Esophagus muscularis mucosa (tissue), 4 donors: Measurements from ENCODE around the gene ADAMTS17. TPM values are rescaled to one million over a fixed set of nuclear protein-coding genes. Genes with fewer than 3 reads are reported as not detected.
A peak's percentile ranks its signal among the peaks of the same experiment; 100 is the strongest.

Experiments used
- DNase-seq: peaks from one replicate; pipeline ENCODE4 v3.0.0-alpha.2; 2017; ENCODE audit errors: extremely low spot score
- H3K27ac ChIP-seq, 4 donors: fragments of 200-600 bp; sonication (generic); replicated peaks in 1 of 4; 1 replicate in 3 of 4; 2 replicates in 1 of 4; pipeline ENCODE4 v1.5.1; 2016 to 2019; ENCODE audit warnings: mild to moderate bottlenecking in 1 of 4
- H3K27me3 ChIP-seq, 4 donors: fragments of 200-600 bp; sonication (generic); one replicate each; pipeline versions ENCODE4 v1.5.1 to v1.6.0; 2016 to 2019
- H3K36me3 ChIP-seq, 4 donors: fragments of 200-600 bp; sonication (generic); one replicate each; pipeline ENCODE4 v1.5.1; 2016 to 2019
- H3K4me1 ChIP-seq, 4 donors: fragments of 200-600 bp; sonication (generic); one replicate each; pipeline ENCODE4 v1.5.1; 2016 to 2019
- H3K4me3 ChIP-seq, 4 donors: fragments of 200-600 bp; sonication (generic); 1 replicate in 2 of 4; 2 replicates in 2 of 4; pipeline ENCODE4 v1.5.1; 2016 to 2019; ENCODE audit warnings: mild to moderate bottlenecking in 4 of 4, moderate library complexity in 1 of 4
- H3K9me3 ChIP-seq, 4 donors: fragments of 200-600 bp; sonication (generic); 1 replicate in 3 of 4; 2 replicates in 1 of 4; pipeline ENCODE4 v1.5.1; 2016 to 2019
- CTCF ChIP-seq, 3 experiments: fragments of 200-600 bp in 2 of 3; fragments of 450-650 bp in 1 of 3; sonication (generic) in 2 of 3; IDR thresholded peaks; one replicate each; pipeline ENCODE4 v1.5.1; 2017 to 2019; ENCODE audit warnings: antibody characterized with exemption in 3 of 3, mild to moderate bottlenecking in 2 of 3, moderate library complexity in 1 of 3
- EP300 ChIP-seq: sonication (generic); formaldehyde crosslinking; IDR thresholded peaks from one replicate; pipeline ENCODE4 v1.6.1; 2017; ENCODE audit warnings: antibody characterized with exemption
- POLR2A ChIP-seq: fragments of 450-650 bp; IDR thresholded peaks from one replicate; pipeline ENCODE4 v1.6.1; 2017; ENCODE audit warnings: antibody characterized with exemption, moderate library complexity, mild to moderate bottlenecking, low read depth
- POLR2AphosphoS5 ChIP-seq, 2 donors: sonication (generic); formaldehyde crosslinking; IDR thresholded peaks; one replicate each; pipeline ENCODE4 v1.6.1; 2017; ENCODE audit warnings: antibody characterized with exemption in 2 of 2
- WGBS: methylation state at CpG from one replicate; pipeline ENCODE4 v1.1.5; 2018; 5-methylcytosine and 5-hydroxymethylcytosine counted together
- intact Hi-C: fragments of 100-400 bp; cut with DNase I; formaldehyde crosslinking; loops from one replicate; pipeline ENCODE4 v1.15.1; 2023
- total RNA-seq, 4 donors: library from RNA; depleted of rRNA; stranded (reverse); fragments of >200 nt; gene quantifications; one replicate each; pipeline versions ENCODE4 v1.1.0 to v1.2.1, GENCODE V29; 2016

The ADAMTS17 gene
- total RNA-seq, 4 donors from 2014 or later, result 5.3 to 12.0 (median 6.6) TPM

GRCh38 chr15:100353449-100353848 is 11.7 kb upstream of the ADAMTS17 start:
- WGBS, result 80% methylated on average over 3 of the region's 3 CpGs
- TF ChIP-seq EP300 (no peak), CTCF (IDR thresholded peaks at IDR 0.05) (no peak), POLR2A (no peak), POLR2AphosphoS5 (IDR thresholded peaks at IDR 0.05) (no peak)
- Histone ChIP-seq H3K27me3 (no peaks in the 10 kb centered on the region), H3K4me3 (no peak overlapping the region), H3K27ac (no peak overlapping the region), H3K36me3 (no peaks in the 10 kb centered on the region), H3K4me1 (peaks cover 6 to 16% (median 15%) of the 10 kb centered on the region in 4 donors), H3K9me3 (no peaks in the 10 kb centered on the region)
- no peak for DNase-seq
- intact Hi-C loops, result loop anchor here (5.0 kb wide), 1 partner anchor 249 kb away; the partner anchor contains the start of genes ASB7 and LINS1

DNA sequence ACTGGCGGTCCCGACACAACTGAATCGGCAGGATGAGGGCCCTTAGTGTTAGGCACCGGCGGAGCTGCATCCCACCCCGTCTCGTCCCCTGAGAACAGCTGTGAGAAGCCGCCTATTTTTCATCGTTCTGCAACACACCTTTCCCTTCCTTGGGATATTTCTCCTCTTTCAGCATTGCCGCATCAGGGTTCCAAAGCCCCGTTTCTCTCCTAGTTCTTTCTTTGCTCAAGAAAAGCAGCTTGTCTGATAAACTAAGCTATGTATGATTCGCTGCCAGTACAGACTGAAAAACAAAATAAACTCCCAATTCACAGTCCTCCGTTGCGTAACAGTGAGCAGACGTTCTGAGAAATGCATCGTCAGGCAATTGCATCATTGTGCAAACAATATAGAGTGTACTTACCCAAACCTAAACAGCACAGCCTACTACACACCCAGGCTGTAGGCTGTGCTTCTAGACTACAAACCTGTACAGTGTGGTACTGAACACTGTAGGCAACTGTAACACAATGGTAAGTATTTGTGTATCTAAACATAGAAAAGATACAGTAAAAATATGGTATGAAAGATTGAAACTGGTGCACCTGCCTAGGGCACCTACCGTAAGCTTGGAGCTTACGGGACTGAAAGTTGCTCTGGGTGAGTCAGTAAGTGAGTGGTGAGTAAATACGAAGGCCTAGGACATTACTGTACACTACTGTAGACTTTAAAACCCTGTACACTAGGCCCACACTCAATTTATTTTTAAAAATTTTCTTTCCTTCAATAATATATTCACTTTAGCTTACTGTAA is 8.9 kb upstream of the ADAMTS17 start:
- no peak for DNase-seq
- peak overlapping the region; percentile 69 to 81 (median 74) for H3K4me3 ChIP-seq
- WGBS, result 36% methylated on average over 19 of the region's 19 CpGs
- H3K4me1 ChIP-seq, result peaks cover 6 to 16% (median 15%) of the 10 kb centered on the region in 4 donors
- H3K27me3 ChIP-seq, result no peaks in the 10 kb centered on the region
- H3K27ac ChIP-seq, result peak overlapping the region; percentile 94 to 99 (median 98)
- H3K36me3 ChIP-seq, result no peaks in the 10 kb centered on the region
- peak in 1 of 2 donors; percentile 38 for TF ChIP-seq POLR2AphosphoS5 (IDR thresholded peaks at IDR 0.05)
- TF ChIP-seq POLR2A, result no peak
- no peaks in the 10 kb centered on the region for H3K9me3 ChIP-seq
- intact Hi-C loops, result loop anchor here (5.0 kb wide), 1 partner anchor 252 kb away; the partner anchor contains the start of genes ASB7 and LINS1

- Histone ChIP-seq H3K4me1 (peaks cover 6 to 16% (median 15%) of the 10 kb centered on the region in 4 donors), H3K9me3 (no peaks in the 10 kb centered on the region), H3K4me3 (peak overlapping the region; percentile 69 to 81 (median 74)), H3K36me3 (no peaks in the 10 kb centered on the region), H3K27me3 (no peaks in the 10 kb centered on the region), H3K27ac (peak overlapping the region; percentile 94 to 99 (median 98))
- DNase-seq, result peak; percentile 98
- TF ChIP-seq POLR2A, result peak; percentile 15
- TF ChIP-seq CTCF (IDR thresholded peaks at IDR 0.05), result peak; percentile 74 to 92 (median 80)
- no peak for TF ChIP-seq EP300
- peak in 1 of 2 donors; percentile 82 for TF ChIP-seq POLR2AphosphoS5 (IDR thresholded peaks at IDR 0.05)
- intact Hi-C loops, result loop anchor here (2.0 to 5.0 kb wide), 3 partner anchors 32 to 252 kb away; partner anchors contain the start of genes ASB7 and LINS1
- under 1% methylated on average over 41 of the region's 43 CpGs for WGBS
Measured at GRCh38 chr15:100349696-100350433, 8.1 kb upstream of the ADAMTS17 start.

DNA sequence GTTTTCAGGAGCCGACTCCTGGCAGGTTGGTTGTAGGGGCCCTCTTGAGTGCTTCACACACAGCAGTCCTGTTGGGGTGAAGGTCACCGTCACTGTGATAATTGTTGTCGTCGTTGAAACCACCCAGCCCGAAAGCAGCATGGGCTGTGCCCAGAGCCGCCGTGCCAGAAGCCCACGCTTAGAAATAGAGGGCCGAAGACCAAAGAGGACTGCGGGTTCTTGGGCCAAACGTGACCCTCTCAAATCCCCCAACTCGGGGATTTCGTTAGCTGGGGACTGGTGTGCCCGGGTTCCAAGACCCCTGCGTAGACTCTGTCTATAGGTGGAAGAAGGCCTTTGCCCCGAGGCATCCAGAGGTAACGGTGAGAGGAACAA is 7.5 kb upstream of the ADAMTS17 start:
- intact Hi-C loops, result loop anchor here (2.0 to 5.0 kb wide), 2 partner anchors 33 to 223 kb away; no protein-coding TSS in a partner anchor
- Histone ChIP-seq H3K9me3 (no peaks in the 10 kb centered on the region), H3K4me3 (peak overlapping the region; percentile 69 to 81 (median 74)), H3K27me3 (no peaks in the 10 kb centered on the region), H3K4me1 (peaks cover 6 to 16% (median 15%) of the 10 kb centered on the region in 4 donors), H3K27ac (peak overlapping the region; percentile 94 to 99 (median 98)), H3K36me3 (no peaks in the 10 kb centered on the region)
- peak; percentile 55 for DNase-seq
- WGBS, result 62% methylated on average over 16 of the region's 17 CpGs
- no peak for TF ChIP-seq POLR2A
- TF ChIP-seq POLR2AphosphoS5 (IDR thresholded peaks at IDR 0.05), result no peak
- no peak for TF ChIP-seq EP300
- no peak for TF ChIP-seq CTCF (IDR thresholded peaks at IDR 0.05)

- H3K9me3 ChIP-seq, result no peaks in the 10 kb centered on the region
- H3K4me1 ChIP-seq, result peaks cover 6 to 16% (median 15%) of the 10 kb centered on the region in 4 donors
- no peaks in the 10 kb centered on the region for H3K36me3 ChIP-seq
- no peak overlapping the region for H3K27ac ChIP-seq
- DNase-seq, result peak; percentile 68
- no peak overlapping the region for H3K4me3 ChIP-seq
- no peaks in the 10 kb centered on the region for H3K27me3 ChIP-seq
- intact Hi-C loops, result loop anchor here (2.0 to 5.0 kb wide), 2 partner anchors 34 to 224 kb away; no protein-coding TSS in a partner anchor
- 91% methylated on average over 8 of the region's 8 CpGs for WGBS
- TF ChIP-seq EP300 (no peak), CTCF (IDR thresholded peaks at IDR 0.05) (no peak), POLR2A (no peak), POLR2AphosphoS5 (IDR thresholded peaks at IDR 0.05) (no peak)
Measured at GRCh38 chr15:100348578-100348977, 6.8 kb upstream of the ADAMTS17 start.
